Measurements from ENCODE around the gene SLC16A11.

GRCh38 chr17:7060165-7060891 is 16.4 kb upstream of the SLC16A11 start:
- no peak for TF ChIP-seq ZFP3 (CRISPR knock-in tag; IDR thresholded peaks at IDR 0.05)
- TF ChIP-seq ARNTL (CRISPR knock-in tag; IDR thresholded peaks at IDR 0.05; ENCODE audit: borderline replicate concordance, low read depth): no peak
- TF ChIP-seq OSR1 (CRISPR knock-in tag; IDR thresholded peaks at IDR 0.05): no peak
- TF ChIP-seq ZNF70 (CRISPR knock-in tag; IDR thresholded peaks at IDR 0.05): no peak
- no peak for TF ChIP-seq ZNF565 (CRISPR knock-in tag; conservative IDR thresholded peaks at IDR 0.05; ENCODE audit: low read depth)
- no peak for TF ChIP-seq RARB (CRISPR knock-in tag; IDR thresholded peaks at IDR 0.05)
- no peak for TF ChIP-seq ISL1 (CRISPR knock-in tag; IDR thresholded peaks at IDR 0.05)
